Measurements from ENCODE around the gene LYSMD3.

DNA sequence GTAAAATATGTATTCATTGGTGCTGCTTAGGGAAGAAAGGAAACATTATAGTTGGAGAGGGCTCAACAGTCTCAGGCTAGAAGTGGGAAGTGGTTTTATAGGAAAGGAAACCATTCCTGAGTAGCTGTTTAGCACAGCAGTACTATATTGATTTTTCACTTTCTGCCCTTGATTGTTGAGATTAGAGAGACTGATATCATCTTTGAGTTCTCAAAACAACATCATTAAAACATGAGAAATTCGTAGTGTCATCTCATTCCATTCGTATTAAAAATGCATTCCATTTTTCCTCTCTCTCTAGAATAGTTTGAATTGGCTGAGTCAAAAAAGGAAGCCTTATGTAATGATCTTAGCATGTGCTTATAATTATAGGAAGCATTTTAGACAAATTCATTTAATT is 40.6 kb downstream of the LYSMD3 start:
- TF ChIP-seq POLR2AphosphoS5 (IDR thresholded peaks at IDR 0.05) (no peak), POLR2A (IDR thresholded peaks at IDR 0.05; ENCODE audit: low read depth) (no peak)
- TF ChIP-seq, protein P1, sequence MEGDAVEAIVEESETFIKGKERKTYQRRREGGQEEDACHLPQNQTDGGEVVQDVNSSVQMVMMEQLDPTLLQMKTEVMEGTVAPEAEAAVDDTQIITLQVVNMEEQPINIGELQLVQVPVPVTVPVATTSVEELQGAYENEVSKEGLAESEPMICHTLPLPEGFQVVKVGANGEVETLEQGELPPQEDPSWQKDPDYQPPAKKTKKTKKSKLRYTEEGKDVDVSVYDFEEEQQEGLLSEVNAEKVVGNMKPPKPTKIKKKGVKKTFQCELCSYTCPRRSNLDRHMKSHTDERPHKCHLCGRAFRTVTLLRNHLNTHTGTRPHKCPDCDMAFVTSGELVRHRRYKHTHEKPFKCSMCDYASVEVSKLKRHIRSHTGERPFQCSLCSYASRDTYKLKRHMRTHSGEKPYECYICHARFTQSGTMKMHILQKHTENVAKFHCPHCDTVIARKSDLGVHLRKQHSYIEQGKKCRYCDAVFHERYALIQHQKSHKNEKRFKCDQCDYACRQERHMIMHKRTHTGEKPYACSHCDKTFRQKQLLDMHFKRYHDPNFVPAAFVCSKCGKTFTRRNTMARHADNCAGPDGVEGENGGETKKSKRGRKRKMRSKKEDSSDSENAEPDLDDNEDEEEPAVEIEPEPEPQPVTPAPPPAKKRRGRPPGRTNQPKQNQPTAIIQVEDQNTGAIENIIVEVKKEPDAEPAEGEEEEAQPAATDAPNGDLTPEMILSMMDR (IDR thresholded peaks at IDR 0.05) = no peak
